Left cardiac atrium (tissue), 4 donors: ENCODE results near the gene TSPAN18. TPM values are rescaled to one million over a fixed set of nuclear protein-coding genes. Genes with fewer than 3 reads are reported as not detected.

Source experiments
- ATAC-seq, 2 donors: fragments of 200-7000 bp; cut with Tn5 transposase; one replicate each; pipeline ENCODE4 v1.9.1; 2020; ENCODE audit warnings: mild to moderate bottlenecking in 2 of 2, moderate library complexity in 2 of 2
- DNase-seq: peaks from one replicate; pipeline ENCODE4 v3.0.0-alpha.2; 2020
- intact Hi-C, 2 donors: fragments of 100-400 bp; cut with DNase I; formaldehyde crosslinking; loops; one replicate each; pipeline versions ENCODE4 v1.14.1 to v1.15.1; 2022 to 2023
- total RNA-seq, 2 donors: library from RNA; stranded (reverse); fragmentation: NEBNext Ultra II Directional; extraction: Animal tissue kit (Norgen Biotek cat#: 25700); gene quantifications; one replicate each; pipeline ENCODE4 v1.2.1, GENCODE V29; 2021
- donor health status: DM: no; HTN: yes; CAD: no.
- donor health status: DM: no; HTN: yes; CAD: no; lungs with severe emphysema.
- donor health status: DM: yes; HTN: yes; CAD: no.
- donor health status: Dilated cardiomyopathy.

Gene TSPAN18
- total RNA-seq, 2 donors from 2014 or later, result 152 to 166 TPM

DNA sequence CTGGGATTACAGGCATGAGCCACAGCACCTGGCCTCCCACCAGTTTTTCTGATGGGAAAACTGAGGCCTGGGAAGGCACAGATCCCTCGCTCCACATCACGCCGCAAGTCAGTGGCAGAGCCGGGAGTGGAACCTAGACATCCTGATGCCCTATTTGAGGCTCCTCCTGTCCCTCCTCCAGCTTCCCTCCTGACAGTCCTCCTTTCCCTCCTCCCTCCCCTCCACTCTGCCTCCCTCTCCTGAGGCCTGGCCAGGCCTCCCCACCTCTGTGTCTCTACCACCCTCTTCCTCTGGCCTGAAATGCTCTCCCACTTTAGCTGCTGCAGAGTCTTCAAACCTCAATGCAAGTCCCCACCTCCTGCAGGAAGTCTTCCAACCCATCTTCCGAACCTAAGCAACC, 237.2 kb downstream of the TSPAN18 start:
- ATAC-seq (no peak), DNase-seq (no peak)
- intact Hi-C loops, result no loop called here

DNA sequence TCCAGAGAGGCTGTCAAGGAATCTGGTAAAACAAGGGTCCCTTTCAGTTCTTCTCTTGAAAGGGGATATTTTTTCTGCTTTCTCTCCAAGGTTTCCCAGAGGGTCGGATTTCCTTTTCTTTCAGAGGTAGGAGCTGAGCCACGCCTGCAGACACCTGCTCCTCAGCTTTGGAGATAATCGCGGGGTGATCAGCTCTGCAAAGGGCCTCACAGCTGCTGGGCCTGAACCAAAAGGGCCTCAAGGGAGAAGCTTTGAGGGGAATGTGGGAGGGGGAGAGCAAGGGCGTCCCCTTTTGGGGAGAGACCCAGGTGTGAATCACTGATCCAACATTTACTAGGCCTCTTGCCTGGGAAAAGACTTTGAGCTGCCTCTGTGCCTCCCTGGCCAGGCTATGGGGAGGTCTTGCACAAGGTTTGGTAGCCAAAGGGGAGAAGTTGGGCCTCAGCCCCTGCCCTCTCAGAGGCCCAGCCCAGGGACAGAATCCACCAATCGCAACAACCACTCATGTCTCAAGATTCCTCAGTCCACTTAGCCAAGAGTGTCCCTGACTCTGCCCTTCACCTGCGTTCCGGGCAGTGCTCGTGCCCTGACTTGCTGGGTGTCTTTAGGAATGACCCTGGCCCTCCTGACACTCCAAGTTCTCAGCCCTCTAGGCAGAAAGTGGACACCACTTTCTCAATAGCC, 237.9 kb downstream of the TSPAN18 start:
- intact Hi-C loops, result no loop called here
- DNase-seq (no peak), ATAC-seq (no peak)

DNA sequence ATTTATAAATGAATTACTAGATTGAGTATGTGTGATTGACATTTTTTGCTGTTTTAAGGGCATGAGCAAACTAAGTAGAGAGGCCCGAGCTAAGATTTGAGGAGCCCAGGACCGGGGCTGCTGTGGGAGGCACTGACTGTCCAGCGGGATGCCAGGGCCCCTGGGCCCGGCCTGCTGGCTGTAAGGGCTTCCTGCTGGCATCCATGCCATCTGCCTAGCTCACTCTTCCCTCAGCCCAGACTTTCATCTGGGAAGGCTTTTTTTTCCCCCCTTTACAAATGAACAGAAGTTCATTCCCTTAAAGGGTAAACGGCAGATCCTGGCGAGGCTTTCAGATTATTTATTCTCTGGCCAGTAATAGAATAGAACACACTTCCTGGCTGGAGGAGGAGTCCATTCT, 239.9 kb downstream of the TSPAN18 start:
- ATAC-seq (no peak), DNase-seq (no peak)
- intact Hi-C loops, result no loop called here

DNA sequence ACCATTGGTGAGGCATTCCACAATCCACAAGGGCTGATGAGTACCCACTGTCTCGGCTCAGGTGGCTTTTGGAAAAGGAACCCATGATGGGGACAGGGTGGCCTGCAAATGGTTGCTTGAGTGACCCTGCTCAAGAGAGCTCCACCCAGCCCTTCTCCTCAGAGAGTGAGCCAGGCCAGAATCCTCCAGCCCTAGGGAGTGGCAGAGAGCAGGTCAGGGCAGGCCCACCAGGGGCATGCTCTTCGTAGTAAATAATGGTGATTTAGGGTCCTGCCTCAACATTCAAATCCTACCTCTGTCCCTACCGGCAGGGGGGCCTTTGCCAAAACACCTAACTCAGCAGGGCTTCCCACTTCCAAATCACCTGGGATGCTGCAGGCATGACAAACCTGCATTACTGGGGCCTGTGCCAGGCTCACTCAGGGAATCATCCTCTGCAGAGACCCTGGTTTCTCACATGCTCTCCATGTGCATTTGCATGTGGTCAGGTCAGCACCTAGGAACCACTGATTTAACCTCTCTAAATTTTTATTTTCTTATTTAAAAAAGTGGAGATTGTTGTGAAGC, 241.3 kb downstream of the TSPAN18 start:
- intact Hi-C loops, result no loop called here
- no peak for ATAC-seq
- DNase-seq, result no peak

DNA sequence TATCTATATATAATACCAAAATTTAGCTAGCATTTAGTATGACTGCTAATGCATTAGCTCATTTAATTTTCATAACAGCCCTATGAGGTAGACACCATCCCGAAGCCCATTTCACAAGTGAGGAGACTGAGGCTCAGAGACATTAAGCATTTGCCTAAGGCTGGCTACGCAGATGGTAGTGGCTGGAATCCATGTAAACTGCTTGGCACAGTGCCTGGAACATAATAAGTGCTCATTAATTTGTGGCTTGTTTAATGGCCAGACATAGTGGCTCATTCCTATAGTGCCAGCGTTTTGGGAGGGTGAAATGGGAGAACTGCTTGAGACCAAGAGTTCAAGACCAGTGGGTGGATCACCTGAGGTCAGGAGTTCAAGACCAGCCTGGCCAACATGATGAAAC, 241.7 kb downstream of the TSPAN18 start:
- no peak for ATAC-seq
- no peak for DNase-seq
- intact Hi-C loops, result no loop called here

DNA sequence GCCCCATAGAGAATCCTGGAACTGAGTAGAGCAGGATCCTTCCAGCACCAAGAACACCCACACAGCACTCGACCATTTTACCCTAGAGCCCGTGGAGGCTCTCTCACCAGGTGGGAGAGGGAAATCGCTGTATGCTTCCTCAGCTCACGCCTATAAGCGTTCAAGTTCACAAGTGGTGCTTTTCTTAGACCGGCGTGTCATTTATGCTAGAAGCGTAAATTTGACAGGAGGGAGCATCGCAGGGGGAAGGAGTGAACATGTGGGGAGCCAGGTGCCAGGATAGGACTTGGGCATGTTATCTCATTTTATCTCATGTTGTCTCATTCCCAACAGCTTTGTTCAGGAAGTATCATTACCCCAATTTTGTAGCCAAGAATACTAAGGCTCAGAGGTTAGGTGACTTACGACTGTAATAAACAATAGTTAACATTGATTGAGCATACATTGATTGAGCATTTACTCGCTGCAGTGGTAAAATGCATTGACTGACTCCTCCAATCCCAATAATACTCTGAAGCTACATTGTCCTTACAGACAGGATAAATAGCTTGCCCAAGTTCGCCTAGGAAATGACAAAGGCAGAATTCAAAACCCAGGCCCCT, 243.0 kb downstream of the TSPAN18 start:
- intact Hi-C loops, result no loop called here
- peak in 1 of 2 donors; percentile 10 for ATAC-seq
- DNase-seq, result no peak

DNA sequence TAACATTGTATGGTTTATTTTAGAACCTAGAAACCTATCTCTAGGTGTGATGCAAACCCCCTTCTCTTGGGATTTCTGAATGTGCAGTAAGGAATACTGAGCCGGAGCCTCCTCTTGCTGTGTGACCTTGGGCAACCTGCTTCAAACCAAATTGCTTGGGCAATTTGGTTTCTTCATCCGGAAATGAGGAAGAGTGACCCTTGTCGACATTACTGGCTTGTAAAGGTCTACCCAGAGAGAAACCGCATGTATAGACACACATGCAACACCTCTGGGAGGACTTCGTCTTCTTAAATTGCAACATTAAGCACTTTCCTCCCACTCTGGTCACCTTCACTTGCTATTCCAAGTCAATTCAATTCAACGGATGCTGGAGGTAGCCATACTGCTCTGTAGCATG, 243.5 kb downstream of the TSPAN18 start:
- ATAC-seq (no peak), DNase-seq (no peak)
- intact Hi-C loops, result no loop called here

DNA sequence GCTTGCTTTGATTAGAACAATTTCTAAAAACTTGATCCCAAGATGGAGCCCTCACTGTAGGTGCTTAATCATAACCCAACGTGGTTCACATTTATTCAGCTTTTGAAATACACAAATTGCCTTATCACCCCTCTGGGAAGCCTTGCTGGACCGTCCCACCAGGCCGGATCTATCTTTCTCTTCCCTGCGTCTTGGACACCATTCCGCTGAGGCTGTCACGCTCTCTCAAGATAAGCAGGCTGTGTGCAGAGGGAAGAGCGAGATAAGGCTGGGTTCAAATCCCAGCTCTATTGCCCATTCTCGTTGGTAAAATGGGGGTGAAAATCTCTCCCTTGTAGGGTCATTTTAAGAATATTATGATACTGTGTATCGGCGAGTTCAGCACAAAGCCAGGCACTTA, 244.4 kb downstream of the TSPAN18 start:
- no peak for DNase-seq
- intact Hi-C loops, result no loop called here
- ATAC-seq, result peak in 1 of 2 donors; percentile 40

DNA sequence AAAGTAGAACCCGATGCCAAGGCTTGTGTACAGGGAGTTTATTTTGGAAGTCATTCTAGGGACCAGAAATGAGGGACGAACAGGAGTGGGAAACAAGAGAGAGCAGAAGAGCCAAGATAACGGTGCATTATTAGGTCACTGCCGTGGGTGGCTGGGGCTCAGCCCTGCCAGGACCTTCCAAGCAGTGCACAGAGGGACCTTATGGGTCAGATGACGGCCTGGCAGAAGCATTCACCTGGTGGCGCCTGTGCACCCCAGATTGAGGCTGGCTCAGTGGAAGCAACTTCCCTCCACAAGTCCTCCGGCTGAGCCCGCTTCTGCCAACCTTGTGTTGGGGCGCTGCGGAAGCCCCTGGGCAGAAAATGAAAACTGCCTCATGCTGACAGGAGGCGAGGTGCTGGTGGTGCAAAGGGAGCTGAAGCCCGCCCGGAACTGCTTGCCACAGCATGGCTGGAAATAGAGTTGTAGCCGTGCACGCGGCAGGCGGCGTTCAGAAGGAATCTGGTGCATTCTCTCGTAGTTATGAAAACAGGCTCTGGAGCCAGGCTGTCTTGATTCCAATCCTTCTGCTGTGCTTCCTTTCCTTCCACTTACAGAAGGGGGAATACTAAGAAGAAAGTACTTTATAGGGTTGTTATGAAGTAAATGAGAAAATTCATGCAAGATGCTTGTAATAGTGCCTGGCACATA, 246.1 kb downstream of the TSPAN18 start:
- ATAC-seq (peak; percentile 43 to 53), DNase-seq (peak; percentile 26)
- intact Hi-C loops, result no loop called here

DNA sequence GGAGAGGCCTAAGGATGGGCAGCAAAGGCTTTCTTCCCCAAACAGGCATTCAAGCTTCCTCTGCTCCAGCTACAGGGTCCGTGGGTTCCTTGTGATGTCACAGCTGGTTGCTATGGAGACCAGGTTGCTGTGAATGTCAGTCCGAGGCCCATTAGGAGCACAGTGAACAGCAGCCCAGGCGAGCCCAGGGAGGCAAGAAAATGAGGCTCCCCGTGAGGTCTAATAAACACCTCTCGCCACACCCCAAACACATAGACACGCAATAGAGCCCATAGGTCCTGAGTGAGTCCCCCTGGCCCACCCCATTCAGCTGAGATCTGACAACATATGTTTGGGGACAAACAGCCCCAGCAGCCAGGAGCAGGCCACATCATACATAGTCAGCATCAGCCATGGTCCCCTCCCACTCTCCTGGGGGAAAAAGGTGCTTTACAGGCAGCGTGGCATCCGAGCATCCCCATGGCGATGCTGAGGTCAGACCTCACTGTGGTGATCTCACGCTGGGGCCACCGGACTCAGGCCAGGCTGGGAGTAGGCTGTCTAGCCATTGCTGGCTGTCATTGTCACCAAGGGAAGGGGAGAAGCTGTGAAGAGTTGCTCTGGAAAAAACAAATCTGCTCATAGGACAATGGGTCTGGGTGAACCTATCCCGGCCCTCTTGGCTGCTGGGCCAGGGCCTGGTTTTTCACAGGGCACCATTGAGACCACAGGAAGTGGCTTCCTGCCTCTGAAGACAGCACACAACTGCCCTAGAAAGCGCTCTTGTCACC, 247.1 kb downstream of the TSPAN18 start:
- ATAC-seq, result no peak
- intact Hi-C loops, result no loop called here
- DNase-seq, result no peak

DNA sequence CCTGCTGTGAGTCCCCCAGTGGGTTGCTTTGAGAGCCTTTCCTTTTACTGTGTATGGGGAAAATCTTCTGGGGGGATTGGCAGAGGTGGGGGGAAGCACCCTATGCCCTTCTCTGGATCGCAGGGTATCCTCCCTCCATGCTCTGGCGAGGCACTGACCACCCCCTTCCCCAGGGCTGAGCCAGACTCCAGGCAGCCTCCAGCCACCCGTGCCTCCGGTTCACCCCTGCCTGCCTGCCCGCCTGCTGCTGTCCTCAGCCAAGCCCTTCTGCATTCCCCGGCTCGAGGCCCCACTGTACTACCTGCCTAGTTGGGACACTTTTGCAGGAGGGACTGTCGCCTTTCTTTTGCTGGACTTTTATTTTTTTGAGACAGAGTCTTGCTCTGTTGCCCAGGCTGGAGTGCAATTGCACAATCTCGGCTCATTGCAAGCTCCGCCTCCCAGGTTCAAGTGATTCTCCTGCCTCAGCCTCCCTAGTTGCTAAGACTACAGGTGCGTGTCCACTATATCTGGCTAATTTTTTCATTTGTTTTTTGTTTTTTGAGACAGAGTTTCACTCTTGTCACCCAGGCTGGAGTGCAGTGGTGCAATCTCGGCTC, 247.7 kb downstream of the TSPAN18 start:
- DNase-seq (no peak), ATAC-seq (no peak)
- intact Hi-C loops, result no loop called here

DNA sequence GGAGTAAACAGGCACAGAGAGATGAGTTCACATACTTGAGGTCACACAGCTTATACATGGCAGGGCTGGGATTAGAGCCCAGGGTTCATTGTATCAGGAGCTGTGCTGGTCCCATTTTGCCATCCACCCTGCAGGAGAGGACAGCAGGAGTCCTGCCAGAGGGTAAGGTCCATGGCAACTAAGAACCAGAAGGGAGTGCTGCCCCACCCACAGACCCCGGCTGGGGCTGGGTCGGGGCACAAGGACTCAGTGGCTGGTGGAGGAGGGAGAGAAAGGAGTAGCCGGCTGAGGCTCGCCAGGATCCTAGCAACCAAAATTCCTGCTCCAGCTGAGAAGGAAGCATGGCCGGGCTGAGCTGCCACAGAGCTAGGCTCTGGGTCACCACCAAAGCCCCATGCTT, 249.8 kb downstream of the TSPAN18 start:
- no peak for ATAC-seq
- no peak for DNase-seq
- intact Hi-C loops, result no loop called here

DNA sequence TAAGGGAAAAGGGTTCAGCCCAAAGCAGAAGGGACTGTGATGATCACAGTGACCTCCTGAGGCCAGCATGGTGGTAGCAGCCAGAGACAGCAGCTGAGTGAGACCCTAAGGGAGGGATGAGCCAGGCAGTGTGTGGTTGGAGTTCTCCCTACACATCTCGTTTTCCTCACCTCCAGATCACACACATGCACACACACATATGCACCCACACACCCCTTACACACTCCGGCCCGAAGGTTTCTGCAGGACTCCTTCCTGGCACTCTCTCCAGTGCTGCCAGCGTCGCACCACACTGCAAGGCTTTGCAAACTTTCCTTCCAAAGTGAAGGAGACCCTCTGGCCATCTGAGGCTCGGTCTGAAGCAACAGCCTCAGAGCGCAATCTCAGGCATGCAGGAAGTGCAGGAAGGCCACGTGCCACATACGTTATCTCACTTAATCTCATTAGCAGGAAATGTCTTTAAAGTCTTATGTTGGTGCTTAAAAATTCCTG, 250.8 kb downstream of the TSPAN18 start:
- ATAC-seq (peak in 1 of 2 donors; percentile 8), DNase-seq (no peak)

DNA sequence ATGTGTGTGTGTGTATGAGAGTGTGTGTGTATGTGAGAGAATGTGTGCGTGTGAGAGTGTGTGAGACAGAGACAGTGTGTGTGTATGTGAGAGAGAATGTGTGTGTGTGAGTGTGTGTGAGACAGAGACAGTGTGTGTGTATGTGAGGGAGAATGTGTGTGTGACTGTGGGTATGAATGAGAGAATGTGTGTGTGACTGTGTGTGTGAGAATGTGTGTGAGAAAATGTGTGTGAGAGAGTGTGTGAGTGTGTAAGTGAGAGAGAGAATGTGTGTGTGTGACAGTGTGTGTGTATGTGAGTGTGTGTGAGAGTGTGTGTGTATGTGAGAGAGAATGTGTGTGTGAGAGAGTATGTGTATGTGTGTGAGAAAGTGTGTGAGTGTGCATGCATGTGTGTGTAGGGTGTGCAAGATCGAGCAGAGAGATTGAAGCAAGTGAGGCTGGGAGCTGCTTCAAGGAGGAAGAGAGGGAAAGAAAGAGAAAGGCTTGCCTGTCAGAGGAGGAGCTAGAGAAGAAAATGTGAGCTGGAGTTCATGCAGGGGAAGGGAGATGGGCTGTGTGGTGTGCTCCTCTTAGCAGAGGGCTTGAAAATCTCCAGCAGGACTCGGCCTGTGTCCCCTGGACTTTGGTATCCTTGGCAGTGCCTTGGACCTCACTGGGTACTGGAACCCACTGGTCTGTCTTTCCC, 251.7 kb downstream of the TSPAN18 start:
- intact Hi-C loops, result no loop called here
- ATAC-seq (no peak), DNase-seq (no peak)

More for the DNA sequence above, 250.8 kb downstream of the TSPAN18 start:
- intact Hi-C loops, result no loop called here

DNA sequence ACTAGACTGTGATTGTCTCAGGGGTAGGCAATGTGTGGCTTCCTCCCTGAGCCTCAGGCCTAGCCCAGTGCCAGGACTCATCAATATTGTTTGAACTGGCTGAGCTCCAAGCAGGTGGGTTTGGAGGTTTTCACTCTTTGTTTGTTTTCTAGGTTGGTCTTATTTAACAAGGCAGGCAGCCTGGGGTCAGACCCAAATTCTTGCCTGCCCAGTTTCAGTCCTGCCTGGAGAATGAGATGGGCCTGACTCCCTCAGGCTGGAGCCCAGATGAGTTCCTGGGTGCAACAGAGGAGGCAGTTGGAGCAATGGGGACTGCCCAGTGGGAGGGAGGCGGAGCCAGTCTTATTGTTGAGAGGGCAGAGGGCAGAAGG, 252.2 kb downstream of the TSPAN18 start:
- intact Hi-C loops, result no loop called here
- ATAC-seq (no peak), DNase-seq (no peak)

DNA sequence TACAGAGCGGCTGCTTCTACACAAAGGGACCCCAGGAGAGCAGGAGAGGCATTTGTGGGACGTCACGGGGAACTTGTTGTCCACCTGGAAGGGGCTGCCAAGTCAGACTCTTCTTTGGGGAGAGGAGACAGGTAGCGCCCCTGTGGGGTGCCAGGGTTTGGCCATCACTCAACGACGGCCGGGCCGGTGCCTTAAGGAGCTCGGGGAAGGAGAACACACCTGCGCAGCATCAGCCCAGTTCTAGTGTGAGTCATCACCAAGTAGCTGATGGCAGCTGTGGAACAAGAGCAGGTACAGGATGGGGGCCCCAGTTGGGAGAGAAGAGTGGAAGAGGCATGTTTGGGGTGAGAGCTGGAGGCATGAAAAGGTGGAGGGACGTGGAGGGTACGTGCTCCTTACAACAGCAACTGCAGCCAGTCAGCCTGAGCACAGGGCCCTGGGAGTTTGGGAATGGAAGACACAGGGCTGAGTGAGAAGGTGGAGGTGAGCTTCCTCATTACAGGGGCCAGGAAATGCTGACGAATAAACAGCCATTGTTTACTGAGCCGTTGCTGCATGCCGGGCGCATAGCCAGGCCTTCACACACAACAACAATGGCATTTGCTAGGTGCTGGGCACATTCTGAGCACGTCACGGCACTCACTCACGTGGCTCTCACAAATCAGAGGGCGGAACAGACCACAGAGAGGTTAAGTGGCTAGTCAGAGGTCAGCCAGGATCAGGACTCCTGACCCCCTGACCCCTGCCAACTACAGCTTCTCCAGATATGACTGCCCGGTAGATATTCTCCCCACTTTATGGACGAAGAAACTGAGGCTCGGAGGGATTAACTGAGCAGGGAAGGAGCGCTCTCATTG, 253.0 kb downstream of the TSPAN18 start:
- DNase-seq (no peak), ATAC-seq (peak; percentile 10 to 33)
- intact Hi-C loops, result no loop called here

DNA sequence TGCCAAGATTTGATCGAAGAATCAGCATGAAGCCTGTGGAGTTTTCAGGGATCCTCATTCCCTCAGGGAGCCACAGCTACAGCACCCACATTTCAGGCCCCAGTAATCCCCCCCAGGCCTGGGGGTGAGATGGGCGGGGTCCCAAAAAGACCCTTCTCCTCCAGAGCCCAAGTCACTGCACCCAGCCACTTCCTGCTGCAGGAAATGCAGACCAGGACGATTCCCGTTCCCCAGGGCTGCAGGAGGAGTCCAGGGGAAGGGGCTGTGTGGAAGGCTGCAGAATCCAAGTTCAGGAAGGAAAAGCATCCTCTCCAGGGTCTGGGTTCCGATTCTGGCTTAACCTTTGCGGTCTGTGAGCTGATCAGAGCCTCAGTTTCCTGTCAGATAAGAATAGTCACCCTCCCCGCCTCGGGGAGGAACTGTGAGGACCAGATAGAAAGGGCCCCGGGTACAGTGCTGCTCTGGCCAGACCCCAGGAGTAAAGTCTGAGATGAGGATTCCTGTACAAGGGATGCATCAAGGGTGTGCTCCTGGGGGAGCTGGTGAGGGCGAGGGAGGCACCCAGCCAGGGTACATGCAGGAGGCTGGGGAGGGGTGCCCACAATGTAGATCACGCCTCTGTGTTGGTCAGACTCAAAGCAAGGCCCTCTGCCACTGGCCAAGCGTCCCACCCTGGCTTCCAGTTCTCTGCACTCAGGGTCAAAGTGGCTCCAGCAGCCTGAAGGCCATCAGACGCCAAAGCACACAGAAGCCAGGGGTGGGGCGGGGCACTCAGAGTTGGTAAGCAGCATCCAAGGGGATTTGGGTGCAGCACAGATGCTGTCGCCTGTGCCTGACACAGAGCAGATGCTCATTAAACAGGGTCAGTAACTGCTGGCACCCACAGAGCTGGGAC, 254.0 kb downstream of the TSPAN18 start:
- intact Hi-C loops, result no loop called here
- DNase-seq (no peak), ATAC-seq (no peak)
